Stimulated activated CD4-positive, alpha-beta T cell treated with anti-CD3 and anti-CD28 coated beads, Interleukin-1b, Interleukin-23, amount 100 ng/mL, for 1 hour (primary cell): ENCODE data around the gene GLT1D1.

ENCODE experiments used
- DNase-seq, 2 donors: peaks; one replicate each; pipeline ENCODE4 v3.0.0-alpha.2; 2020; ENCODE audit warnings: low read depth in 2 of 2

Gene GLT1D1

DNA sequence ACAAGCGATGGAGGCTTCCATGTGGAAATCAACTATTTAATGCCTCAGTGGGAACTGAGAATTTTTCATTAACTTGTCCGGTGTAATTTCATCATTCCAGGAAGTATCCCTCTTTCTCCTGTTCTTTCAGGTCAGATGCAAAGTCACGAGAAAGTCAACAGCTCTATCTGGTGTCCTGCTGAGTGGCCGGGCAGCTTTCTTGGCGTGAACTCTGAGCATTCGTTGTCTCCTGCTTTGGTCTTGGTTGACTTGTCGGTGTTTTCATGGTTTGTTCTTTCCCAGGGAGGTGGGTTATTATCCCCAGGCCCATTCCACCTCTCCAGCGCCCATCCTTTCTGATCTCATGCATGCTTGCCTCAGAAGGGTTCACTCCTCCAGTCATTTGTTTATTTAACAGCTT, 149.1 kb downstream of the GLT1D1 start:
- DNase-seq, result no peak

DNA sequence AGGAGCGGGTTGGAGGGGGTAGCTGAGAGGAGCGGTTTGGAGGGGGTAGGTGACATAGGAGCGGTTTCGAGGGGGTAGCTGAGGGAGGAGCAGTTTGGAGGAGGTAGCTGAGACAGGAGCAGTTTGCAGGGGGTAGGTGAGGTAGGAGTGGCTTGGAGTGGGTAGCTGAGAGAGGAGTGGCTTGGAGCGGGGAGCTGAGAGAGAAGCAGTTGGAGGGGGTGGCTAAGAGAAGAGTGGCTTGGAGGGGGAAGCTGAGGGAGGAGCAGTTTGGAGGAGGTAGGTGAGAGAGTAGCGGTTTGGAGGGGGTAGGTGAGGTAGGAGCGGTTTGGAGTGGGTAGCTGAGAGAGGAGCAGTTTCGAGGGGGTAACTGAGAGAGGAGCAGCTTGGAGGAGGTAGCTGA, 152.1 kb downstream of the GLT1D1 start:
- no peak for DNase-seq

DNA sequence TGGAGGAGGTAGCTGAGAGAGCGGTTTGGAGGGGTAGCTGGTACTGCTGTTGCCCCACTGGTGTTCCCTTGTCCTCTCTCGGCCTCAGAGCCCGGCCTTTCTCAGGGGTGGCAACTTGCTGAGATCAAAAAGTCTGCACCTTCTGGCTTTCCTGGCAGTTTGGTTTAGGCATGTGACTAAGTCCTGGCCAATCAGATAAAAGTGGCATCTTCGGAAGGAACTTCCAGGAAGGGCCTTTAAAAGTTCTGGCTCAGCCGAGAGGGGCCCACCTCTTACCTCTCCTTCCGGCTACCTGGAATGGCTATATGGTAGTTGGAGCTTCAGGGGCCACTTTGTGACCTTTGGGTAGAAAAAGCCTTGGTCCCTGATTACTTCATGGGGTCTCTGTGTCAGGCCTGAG, 152.6 kb downstream of the GLT1D1 start:
- no peak for DNase-seq

DNA sequence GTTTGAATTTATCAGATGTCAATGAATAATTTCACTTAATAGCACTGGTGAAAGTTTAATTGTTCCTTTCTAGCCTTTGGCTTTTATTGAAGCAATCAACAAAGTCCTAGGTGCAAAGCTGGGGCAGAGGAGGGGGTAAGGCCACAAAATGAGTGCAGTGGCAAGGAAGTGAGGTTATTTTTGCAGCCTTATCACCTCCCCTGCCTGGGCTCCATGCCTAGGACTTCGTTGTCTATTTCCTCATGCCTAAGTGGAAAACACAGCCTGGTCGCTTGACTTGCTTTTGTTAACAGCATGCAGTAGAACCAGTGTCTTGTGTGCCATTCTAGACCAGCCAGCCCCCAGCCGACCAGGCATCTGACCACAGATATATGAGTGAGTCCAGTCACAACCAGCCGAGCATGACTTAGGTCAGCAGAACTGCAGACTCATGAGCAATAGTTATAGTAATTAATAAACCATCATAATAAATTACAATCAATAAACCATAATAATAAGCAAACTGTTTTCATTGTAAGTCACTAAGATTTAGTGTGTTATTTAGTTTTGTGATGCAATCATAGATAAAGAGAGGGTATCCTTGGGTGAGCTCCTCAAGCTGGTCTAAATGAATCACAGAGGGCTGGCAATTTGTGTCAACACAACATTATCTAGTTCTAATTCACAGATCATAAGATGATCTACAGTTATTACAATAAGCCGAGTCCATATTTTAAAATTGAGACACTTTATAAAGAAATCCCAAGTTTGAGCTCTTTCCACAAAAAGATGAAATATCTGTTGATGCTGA, 156.8 kb downstream of the GLT1D1 start:
- DNase-seq, result no peak

DNA sequence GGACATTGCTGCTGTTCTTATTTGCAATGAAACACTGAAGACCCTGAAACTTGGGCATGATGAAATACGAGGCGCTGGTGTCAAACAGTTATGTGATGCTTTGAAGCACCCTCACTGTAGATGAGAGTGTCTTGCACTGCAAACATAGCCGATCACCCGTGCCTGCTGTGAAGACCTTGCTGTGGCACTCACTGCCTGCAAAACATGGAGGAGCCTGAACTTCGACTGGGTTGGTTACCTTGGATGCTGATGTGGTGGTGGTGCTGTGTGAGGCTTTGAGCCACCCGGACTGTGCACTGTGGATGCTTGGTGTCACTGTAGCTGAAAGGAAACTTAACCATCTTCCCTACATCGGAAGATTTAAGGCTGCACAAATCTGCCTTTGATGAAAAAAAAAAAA, 162.9 kb downstream of the GLT1D1 start:
- no peak for DNase-seq

DNA sequence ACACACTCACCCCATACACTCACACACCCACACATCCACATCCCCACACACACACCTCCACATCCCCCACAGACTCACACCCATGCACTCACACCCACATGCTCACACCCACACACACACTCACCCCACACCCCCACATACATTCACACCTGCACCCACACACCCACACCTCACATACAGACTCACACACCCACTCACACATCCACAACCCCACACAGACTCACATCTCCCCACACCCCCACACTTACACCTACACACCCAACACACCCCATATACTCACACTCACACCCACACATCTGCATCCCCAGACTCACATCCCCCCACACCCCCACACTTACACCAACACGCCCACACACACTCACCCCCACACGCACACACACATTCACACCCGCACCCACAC, 171.8 kb downstream of the GLT1D1 start:
- no peak for DNase-seq

DNA sequence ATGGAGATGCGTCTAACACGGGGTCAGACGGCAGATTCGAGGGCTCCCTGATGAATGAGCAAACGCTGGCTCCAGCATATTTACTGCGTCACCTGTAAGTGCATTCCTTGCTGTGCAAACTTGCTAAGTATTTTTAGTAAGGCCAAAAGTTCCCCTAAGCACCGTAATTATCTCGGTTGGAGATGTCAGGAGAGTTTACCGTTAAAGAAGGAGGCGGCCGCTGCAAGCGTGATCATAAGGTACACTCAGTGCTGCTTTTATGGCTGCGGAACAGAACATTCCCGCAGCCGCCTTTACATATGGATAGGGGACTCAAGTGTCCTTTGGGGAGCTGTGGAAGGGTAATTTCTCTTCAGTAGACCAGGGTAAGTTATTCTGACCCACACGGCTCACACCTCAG, 175.6 kb downstream of the GLT1D1 start:
- no peak for DNase-seq
